ENCODE measurements around the gene GALNT16.

Gene GALNT16

GRCh38 chr14:69318901-69319475, 59.0 kb downstream of the GALNT16 start:
- no peak overlapping the region for H3K4me3 ChIP-seq (ENCODE audit: low read depth, low read length)
- TF ChIP-seq CTCF (IDR thresholded peaks at IDR 0.05; ENCODE audit: low read depth, low read length) = no peak

GRCh38 chr14:69319911-69320310, 60.0 kb downstream of the GALNT16 start:
- no peak for TF ChIP-seq CTCF (IDR thresholded peaks at IDR 0.05; ENCODE audit: low read depth, low read length)
- no peak overlapping the region for H3K4me3 ChIP-seq (ENCODE audit: low read depth, low read length)

- no peak for TF ChIP-seq CTCF (IDR thresholded peaks at IDR 0.05; ENCODE audit: low read depth, low read length)
- no peak overlapping the region for H3K4me3 ChIP-seq (ENCODE audit: low read depth, low read length)
These were observed 60.8 kb downstream of the GALNT16 start for GRCh38 chr14:69320581-69321365.

- no peak for TF ChIP-seq CTCF (IDR thresholded peaks at IDR 0.05; ENCODE audit: low read depth, low read length)
These were observed 61.8 kb downstream of the GALNT16 start for GRCh38 chr14:69321601-69322330.

GRCh38 chr14:69323266-69323998, 63.5 kb downstream of the GALNT16 start:
- no peak for TF ChIP-seq CTCF (IDR thresholded peaks at IDR 0.05; ENCODE audit: low read depth, low read length)
- H3K4me3 ChIP-seq (ENCODE audit: low read depth, low read length) = no peak overlapping the region

More at GRCh38 chr14:69321601-69322330, 61.8 kb downstream of the GALNT16 start:
- H3K4me3 ChIP-seq (ENCODE audit: low read depth, low read length) = no peak overlapping the region

- H3K4me3 ChIP-seq (ENCODE audit: low read depth, low read length) = no peak overlapping the region
- TF ChIP-seq CTCF (IDR thresholded peaks at IDR 0.05; ENCODE audit: low read depth, low read length) = no peak
These were observed 64.0 kb downstream of the GALNT16 start for GRCh38 chr14:69323999-69324282.

All from WI38 (cell line).